ENCODE data around the gene HMSD.

The HMSD gene

DNA sequence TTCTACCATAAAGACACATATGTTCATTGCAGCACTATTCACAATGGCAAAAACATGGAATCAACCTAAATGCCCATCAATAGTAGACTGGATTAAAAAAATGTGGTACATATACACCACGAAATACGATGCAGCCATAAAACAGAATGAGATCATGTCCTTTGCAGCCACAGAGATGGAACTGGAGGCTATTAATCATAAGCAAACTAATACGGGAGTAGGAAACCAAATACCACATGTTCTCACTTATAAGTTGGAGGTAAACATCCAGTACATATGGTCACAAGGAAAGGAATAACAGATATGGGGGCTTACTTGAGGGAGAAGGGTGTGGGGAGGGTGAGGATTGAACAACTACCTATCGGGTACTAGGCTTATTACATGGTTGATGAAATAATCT lies 7.7 kb downstream of the HMSD start:
- DNase-seq (ENCODE audit: low read depth, low spot score), result no peak

DNA sequence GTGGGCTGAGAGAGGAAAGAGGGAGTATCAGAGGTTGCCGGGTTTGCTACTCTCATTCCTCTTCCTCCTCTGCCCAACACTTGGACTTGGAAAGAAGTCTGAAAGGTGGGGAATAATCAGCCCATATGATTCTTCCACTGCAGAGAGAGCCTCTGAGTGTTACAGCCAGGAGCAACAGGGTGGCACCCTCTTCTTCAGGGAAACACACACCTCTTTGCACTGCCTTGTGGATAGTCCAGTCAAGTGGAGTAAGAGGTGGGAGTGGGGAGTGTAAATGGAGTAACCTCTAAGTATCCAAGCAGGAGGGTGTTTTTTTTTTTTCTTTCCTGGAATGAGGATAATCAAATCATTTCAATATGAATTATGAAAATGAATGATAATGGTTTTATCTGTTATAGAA lies 11.8 kb downstream of the HMSD start:
- DNase-seq (ENCODE audit: low read depth, low spot score), result no peak

DNA sequence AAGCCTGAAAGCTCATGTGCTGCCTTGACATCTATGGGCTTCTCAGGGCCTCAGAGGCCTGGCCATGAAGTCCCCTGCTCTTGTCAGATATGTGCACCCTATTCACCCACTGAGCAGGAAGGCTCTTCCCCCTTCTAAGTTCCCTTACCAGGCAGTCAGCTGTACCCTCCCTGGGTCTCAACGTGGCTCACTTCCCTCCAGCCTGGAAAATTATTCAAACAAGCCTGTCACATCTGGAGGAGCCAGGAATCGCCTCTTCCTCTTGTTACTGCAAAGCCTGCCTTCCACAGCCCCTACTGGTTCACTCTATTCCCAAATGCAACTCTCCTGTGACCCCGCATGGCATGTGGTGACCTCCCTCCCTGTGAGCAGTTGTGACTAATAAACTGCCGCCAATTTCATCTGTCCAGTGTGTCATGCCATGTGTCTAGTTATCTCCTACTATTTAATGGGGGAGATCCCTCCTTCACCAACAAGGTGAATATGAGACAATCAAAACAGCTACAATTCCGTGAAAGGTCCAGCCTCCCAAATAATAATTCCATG lies 12.4 kb downstream of the HMSD start:
- DNase-seq (ENCODE audit: low read depth, low spot score), result no peak

DNA sequence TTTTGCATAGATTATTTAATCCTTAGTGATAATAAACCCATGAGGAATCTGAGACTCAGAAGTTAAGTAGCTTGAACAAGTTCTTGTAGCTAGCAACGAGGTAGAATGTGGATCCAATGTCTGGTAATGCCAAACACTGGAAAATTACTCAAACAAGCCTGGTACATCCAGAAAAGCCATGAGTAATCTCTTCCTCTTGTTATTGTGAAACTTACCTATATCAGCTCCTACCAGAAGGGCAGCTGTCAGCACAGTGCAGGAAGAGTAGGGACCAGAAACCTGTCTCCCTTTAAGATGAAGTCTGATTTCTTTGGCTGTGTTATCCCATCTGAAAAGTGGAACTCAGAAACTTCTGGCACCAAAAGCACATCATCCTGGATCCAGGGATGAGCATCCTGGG lies 13.0 kb downstream of the HMSD start:
- DNase-seq (ENCODE audit: low read depth, low spot score), result no peak

DNA sequence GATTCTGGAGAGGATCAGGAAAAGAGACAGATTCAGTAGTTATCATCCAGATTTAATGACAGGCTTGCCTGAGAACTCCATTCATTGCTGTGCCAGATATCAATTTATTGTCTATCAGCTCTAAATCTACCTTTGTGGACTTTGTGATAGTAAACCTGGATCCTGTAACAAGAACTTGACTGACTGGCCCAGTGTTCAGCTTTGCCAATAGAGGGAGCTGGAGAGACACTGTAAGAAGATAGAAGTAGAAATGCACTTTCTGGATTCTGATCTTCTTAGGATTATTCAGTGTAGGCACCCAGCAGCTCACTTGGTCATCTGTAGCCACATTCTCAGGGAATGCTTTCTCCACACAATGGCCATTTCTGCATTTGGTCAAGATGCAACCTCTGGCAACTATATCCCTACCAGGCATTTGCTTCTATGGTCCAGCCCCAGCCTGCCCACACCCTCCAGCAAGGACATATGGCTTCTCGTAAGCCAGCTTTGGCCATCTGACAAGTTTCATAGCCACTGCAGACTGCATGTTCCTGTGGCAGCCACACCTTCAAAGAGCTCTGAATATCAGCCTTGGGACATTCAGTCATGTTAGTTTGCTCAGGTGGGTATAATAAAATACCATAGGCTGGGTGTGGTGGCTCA lies 14.6 kb downstream of the HMSD start:
- DNase-seq (ENCODE audit: low read depth, low spot score), result no peak

DNA sequence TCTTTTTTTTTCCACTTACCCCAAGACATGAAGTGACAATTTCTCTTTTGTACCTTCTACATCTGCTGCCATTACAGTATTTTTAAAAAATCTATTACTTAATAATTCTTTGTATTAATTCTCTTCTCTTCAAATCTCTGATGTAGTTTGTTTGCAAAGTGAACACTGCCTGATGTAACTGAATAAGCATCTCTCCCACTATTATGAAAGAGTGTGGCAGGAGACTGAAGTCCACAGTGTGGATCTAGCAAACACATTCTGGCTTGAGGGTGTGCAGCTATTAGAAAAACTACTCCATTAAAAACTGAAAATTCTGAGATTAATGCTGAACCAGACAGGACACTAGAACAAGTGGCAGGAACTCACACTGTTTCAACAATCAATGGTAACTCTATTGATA lies 15.8 kb downstream of the HMSD start:
- no peak for DNase-seq (ENCODE audit: low read depth, low spot score)

- DNase-seq (ENCODE audit: low read depth, low spot score), result no peak
Observed at GRCh38 chr18:63965716-63966330, 16.7 kb downstream of the HMSD start.

DNA sequence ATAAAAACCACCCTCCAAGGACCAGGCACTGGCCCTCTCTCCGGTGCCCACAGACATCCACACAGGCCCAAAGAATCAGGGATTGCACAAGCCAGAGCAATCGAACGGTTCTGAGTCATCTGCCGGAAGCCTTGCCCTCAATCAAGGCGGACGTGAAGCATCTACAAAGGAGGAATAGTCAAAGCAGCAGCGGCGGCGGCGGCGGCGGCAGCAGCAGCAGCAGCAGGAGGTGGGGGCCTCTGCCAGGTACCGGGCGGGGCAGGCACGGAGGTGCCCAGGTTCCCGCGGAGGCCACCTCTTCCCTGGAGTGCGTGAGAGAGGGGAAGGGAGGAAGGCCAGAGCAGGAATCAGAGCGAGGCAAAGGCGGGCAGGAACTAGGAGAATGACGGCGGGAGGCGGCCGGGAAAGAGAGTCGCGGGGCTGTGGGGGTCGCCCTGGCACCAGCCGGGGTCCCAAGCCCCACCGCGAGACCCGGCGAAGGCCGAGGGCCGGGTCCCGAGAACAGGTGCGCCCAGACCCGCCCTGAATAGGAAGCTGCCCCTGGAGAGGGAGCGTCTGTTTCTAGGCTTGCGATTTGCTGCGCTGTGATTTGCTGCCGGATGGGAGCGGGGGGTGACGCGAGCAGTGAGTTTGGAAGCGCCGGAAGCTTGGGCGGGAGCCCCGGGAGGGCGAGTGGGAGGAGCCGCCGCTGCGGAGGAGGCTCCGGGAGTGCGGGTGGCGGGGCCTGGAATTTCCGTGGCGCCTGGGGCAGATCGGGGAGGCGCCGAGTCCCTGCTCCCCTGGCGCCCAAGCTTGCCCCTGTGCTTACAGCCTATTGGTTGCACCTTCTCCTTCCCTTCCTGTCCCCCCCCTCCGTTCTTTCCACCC lies 21.1 kb downstream of the HMSD start, which contains the start of gene SERPINB8:
Gene SERPINB8, plus strand, starts transcription at position 140 of the 867 bp plus-strand sequence. CDS start 8,228 bp downstream, outside the sequence.
- DNase-seq (ENCODE audit: low read depth, low spot score), result peak; percentile 56

DNA sequence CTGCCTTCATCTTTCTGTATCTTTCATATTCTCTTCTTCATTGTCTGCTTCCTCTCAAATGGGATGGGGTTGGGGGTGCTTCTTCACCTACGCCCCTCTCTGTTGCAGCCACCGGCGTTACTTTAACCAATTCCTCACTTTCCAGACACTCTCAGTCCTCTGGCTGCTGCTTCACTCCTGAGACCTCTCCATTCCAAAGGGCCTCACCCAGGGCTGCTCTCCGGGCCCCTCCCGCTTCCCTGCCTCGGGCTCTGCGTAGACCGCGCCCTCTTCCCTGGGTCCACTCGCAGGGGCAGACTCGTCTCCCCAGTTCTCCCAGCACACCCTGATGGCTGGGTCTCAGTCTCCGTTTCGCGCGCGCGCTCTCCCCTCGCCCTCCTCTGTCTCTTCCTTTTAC lies 21.7 kb downstream of the HMSD start:
- no peak for DNase-seq (ENCODE audit: low read depth, low spot score)

DNA sequence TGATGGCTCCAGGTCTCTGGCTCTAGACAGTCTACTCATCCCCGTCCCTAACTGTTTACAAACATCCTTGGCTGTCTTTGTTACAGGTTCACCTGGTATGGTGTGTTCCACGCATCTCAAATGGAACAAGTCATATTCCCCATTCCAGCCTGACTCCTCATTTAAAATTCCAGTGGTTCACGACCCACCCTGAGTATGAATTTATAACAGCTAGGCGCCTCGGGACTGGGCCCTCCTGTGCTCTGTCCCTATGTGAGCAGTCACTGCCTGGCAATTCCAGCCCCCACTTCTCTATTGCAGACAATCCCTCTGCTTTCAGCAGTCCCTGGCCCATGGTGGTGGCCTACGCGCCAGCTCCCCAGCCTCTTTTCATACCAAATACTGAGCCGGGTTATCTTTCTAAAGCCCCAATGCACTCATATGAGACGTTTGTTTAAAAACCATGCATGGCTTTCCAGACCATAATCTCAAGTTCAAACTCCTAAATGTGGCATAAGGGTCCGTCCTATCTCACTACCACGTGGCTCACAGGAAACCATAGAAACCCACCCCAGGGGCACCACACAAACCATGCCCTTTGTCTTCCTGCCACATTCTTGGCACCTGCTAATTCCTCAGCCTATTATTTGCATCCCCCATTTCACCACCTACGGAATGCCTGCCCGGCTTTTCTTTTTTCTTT lies 22.4 kb downstream of the HMSD start:
- DNase-seq (ENCODE audit: low read depth, low spot score), result no peak

DNA sequence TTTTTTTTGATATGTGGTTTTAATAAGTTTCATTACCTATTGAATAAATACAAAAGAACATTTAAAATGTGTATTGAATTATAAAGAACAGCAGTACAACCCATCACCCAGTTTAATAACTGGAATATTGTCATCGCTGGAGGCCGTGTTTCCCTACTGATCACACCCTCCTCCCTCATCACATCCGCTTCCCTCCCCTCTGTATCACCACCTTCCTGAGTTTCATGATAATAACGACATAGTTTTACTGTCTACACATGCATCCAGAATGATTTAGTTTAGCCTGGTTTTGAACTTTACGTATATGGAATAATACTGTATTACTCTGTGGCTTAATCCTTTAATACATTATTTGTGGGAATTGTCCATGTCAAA lies 22.9 kb downstream of the HMSD start:
- no peak for DNase-seq (ENCODE audit: low read depth, low spot score)

- DNase-seq (ENCODE audit: low read depth, low spot score), result no peak
Observed at GRCh38 chr18:63974991-63975390, 25.9 kb downstream of the HMSD start.

DNA sequence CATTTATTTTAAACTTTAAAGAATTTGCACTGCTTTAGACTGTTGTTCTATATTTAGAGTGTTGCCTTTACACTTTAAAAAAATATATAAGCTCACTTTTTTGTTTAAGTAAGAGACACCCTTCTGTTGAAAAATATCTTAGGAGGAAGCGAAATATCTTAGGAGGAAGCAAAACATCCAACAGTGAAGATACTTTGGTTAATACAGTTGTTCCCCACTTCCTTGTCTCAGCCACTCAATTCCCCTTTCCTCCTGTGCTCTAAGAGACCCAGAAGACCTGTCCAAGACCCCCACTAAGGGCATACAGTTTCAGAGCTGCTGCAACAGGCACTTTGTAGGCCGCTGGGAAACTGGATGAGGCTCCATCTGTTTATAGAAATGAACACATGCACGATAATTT lies 26.5 kb downstream of the HMSD start:
- DNase-seq (ENCODE audit: low read depth, low spot score), result no peak

DNA sequence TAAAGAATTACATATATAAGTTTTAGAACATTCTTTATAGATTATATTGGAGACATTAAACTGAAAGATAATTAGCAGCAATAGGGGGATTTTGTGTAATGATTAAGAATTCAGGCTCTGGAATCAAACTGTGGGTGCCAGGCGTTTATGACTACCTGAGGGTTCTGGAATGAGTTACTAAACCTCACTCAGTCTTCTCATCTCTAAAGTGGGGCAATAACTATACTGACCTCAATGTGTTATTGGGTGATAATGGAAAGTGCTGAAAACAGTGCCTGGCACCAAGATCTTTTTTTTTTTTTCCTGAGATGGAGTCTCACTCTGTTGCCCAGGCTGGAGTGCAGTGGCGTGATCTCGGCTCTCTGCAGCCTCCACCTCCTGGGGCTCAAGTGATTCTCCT lies 27.9 kb downstream of the HMSD start:
- DNase-seq (ENCODE audit: low read depth, low spot score), result no peak

GRCh38 chr18:63979409-63979920 lies 30.4 kb downstream of the HMSD start:
- no peak for DNase-seq (ENCODE audit: low read depth, low spot score)

DNA sequence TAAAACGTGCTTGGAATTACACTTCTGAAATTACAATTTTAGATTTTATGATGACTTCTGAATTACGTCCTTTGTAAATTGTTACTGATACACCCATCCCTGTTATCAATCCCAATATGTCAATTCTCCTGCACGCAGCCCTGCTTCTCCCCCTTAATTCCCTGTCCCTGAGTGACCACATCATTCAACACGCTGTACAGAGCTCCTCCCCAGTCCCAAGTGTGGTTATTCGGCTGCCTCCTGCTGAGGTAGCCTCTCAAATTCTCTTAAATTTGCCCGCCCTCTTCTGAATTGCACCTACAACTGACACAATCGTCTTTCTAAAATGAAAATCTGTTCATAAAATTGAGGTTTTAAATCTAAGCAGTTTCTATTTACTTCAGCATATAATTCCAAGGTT lies 30.9 kb downstream of the HMSD start:
- DNase-seq (ENCODE audit: low read depth, low spot score), result no peak

- no peak for DNase-seq (ENCODE audit: low read depth, low spot score)
Observed at GRCh38 chr18:63980896-63981460, 31.9 kb downstream of the HMSD start.

- DNase-seq (ENCODE audit: low read depth, low spot score), result no peak
Observed at GRCh38 chr18:63981719-63982118, 32.6 kb downstream of the HMSD start.

- no peak for DNase-seq (ENCODE audit: low read depth, low spot score)
Observed at GRCh38 chr18:63982361-63982760, 33.3 kb downstream of the HMSD start.

- no peak for DNase-seq (ENCODE audit: low read depth, low spot score)
Observed at GRCh38 chr18:63986885-63987284, 37.8 kb downstream of the HMSD start.

GRCh38 chr18:63987743-63988142 lies 38.6 kb downstream of the HMSD start:
- no peak for DNase-seq (ENCODE audit: low read depth, low spot score)

All from activated CD4-positive, CD25-positive, alpha-beta regulatory T cell treated with anti-CD3 and anti-CD28 coated beads, Interleukin-2, amount 50 U/mL, for 16 hours (primary cell).